Adipose tissue (tissue), 3 donors: ENCODE measurements around the gene UGT1A1. TPM values are rescaled to one million over a fixed set of nuclear protein-coding genes. Genes with fewer than 3 reads are reported as not detected.

Source experiments
- H3K27ac ChIP-seq: one replicate; pipeline ENCODE4 v1.5.1; 2013; ENCODE audit warnings: low read depth, low read length
- WGBS, 3 donors: extraction: QIAGEN DNeasy Blood & Tissue Kit; methylation state at CpG; one replicate each; pipeline ENCODE4 v1.1.7; 2013; 5-methylcytosine and 5-hydroxymethylcytosine counted together
- polyA plus RNA-seq, 3 donors: library from polyadenylated mRNA; stranded (reverse); fragments of 200-250 nt; gene quantifications; one replicate each; pipeline ENCODE4 v1.2.3, GENCODE V29; 2013
- donor health status: healthy with polysubstance abuse.
- donor health status: Bipolar disorder and iron deficiency.
- donor health status: healthy.

The UGT1A1 gene
- polyA plus RNA-seq, 3 donors: 0.03 to 0.06 TPM; not detected in 1

DNA sequence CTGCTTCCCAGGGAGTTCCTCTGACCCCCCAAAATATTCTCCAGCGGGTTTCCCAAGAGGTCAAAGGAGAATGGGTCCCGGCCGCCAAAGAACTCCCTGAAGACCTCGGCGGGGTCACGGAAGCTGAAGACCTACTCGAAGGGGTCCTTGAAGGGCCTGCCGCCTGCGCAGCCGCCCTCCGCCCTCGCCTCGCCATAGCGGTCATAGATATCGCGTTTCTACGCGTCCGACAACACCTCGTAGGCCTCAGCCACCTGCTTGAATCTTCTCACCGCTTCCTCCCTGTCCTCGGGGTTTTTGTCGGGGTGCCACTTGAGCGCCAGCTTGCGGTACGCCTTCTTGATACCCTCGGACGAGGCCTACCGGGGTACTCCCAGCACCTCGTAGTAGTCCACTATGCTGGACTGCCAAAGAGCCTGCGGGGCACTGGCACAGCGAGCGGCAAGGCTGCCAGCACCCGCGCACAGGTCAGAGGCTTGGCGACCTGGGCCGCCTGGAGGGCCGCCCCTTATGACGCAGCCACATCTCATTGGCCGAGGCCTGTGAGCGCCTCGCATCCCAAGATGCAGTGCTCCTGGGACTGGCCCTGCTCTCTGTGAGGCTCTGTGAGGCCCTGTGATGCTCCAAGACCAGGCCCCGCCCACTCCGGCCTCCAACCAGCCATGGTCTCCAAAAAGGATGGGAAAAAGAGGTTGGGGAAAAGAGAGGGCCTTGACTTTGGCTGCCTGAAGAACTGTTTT is 5.0 kb upstream of the UGT1A1 start:
- no peak overlapping the region for H3K27ac ChIP-seq
- 90 to 93% (median 91%) methylated on average over 42 to 44 of the region's 44 CpGs for WGBS, 3 donors

GRCh38 chr2:233756429-233757081 is 3.5 kb upstream of the UGT1A1 start:
- H3K27ac ChIP-seq: no peak overlapping the region
- 57 to 78% (median 71%) methylated on average over 7 of the region's 7 CpGs for whole genome bisulfite sequencing, 3 donors

- H3K27ac ChIP-seq: no peak overlapping the region
Measured at GRCh38 chr2:233758141-233758540, 1.9 kb upstream of the UGT1A1 start.

- H3K27ac ChIP-seq: no peak overlapping the region
- WGBS, 3 donors: 86 to 93% (median 92%) methylated on average over 2 of the region's 2 CpGs
Measured at GRCh38 chr2:233758849-233759248, 1.2 kb upstream of the UGT1A1 start.

- WGBS, 3 donors: 74 to 80% (median 80%) methylated on average over 4 of the region's 4 CpGs
Measured at GRCh38 chr2:233761040-233761769, 1.1 kb downstream of the UGT1A1 start.

GRCh38 chr2:233764264-233764663 is 4.2 kb downstream of the UGT1A1 start:
- 66 to 70% (median 68%) methylated on average over 7 of the region's 7 CpGs for WGBS, 3 donors
- H3K27ac ChIP-seq: no peak overlapping the region

More at GRCh38 chr2:233761040-233761769, 1.1 kb downstream of the UGT1A1 start:
- H3K27ac ChIP-seq: no peak overlapping the region

DNA sequence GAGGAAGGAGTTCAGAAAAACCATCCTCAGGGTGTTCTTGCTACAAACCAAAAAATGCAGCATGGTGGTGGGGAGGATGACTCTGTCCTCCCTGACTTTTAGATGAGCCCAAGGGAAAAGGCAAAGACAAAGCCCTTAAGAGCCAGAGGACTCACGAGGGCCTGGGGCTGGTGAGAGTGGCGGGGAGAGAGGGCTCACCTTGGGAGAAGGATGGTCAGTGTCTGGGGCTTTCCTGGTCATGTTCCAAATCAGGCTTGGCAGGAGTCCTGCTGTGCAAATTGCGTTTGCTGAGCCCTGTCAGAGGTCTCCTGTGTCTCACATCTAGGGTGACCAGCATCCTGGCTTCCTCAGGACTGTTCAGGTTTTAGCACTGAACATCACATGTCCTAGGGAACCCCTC is 4.7 kb downstream of the UGT1A1 start:
- H3K27ac ChIP-seq: no peak overlapping the region
- 38 to 64% (median 51%) methylated on average over 3 of the region's 3 CpGs for WGBS, 3 donors

DNA sequence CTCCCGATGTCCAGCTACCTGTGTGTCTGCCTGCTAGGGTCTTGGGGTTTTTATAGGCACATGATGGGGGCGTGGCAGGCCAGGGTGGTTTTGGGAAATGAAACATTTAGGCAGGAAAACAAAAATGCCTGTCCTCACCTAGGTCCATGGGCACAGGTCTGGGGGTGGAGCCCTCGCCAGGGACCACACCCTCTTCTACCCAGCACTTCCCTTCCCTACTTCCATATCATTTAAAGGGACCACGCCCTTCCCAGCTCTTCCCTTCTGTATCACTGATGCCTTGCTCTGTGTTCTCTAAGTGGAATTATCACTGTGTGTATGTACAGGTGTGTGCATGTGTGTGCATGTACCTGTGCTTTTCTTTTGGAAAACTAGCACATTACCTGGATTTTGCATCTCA is 6.3 kb downstream of the UGT1A1 start:
- 77 to 86% (median 78%) methylated on average over 4 of the region's 4 CpGs for WGBS, 3 donors
- no peak overlapping the region for H3K27ac ChIP-seq

GRCh38 chr2:233768076-233768475 is 8.0 kb downstream of the UGT1A1 start:
- H3K27ac ChIP-seq: no peak overlapping the region

DNA sequence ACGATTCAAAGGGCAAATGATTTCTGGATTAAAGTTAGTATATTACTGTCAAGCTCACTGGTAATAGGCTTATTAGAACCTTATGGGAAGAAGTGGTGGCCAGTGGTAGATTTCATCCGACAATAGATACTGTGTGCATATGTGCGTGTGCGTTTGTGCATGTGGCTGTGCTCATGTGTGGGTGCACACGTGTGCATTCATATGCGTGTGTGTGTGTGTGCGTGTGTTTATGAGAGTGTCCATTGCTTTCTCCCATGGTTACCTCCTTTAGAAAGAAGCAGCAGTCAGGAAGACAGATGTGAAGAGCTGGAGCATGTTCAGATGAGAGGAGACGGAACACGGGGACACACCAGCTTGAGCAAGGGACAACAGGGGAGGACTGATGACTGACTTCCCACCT is 9.2 kb downstream of the UGT1A1 start:
- no peak overlapping the region for H3K27ac ChIP-seq
- WGBS, 3 donors: 87 to 93% (median 89%) methylated on average over 9 of the region's 9 CpGs

More at GRCh38 chr2:233768076-233768475, 8.0 kb downstream of the UGT1A1 start:
- WGBS, 3 donors: 74 to 81% (median 79%) methylated on average over 4 of the region's 4 CpGs

DNA sequence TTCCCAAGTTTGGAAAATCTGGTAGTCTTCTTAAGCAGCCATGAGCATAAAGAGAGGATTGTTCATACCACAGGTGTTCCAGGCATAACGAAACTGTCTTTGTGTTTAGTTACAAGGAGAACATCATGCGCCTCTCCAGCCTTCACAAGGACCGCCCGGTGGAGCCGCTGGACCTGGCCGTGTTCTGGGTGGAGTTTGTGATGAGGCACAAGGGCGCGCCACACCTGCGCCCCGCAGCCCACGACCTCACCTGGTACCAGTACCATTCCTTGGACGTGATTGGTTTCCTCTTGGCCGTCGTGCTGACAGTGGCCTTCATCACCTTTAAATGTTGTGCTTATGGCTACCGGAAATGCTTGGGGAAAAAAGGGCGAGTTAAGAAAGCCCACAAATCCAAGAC is 12.1 kb downstream of the UGT1A1 start:
- 87 to 92% (median 89%) methylated on average over 16 of the region's 16 CpGs for WGBS, 3 donors
- no peak overlapping the region for H3K27ac ChIP-seq

- 50 to 71% (median 68%) methylated on average over 5 of the region's 5 CpGs for WGBS, 3 donors
- H3K27ac ChIP-seq: no peak overlapping the region
Measured at GRCh38 chr2:233772583-233772982, 12.5 kb downstream of the UGT1A1 start.

DNA sequence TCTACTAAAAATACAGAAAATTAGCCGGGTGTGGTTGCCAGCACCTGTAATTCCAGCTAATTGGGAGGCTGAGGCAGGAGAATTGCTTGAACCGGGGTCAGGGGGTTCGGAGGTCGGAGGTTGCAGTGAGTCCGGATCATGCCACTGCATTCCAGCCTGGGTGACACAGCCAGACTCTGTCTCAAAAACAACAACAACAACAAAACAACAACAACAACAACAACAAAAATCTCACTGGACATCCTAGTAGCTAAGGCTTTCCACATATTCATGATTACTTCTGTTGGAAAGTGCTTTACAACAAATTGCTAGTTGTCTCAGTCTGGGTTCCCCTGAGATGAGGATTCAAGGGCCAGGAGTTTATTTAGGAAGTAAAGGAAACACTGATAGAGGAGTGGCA is 13.8 kb downstream of the UGT1A1 start:
- WGBS, 3 donors: 75 to 89% (median 87%) methylated on average over 5 of the region's 5 CpGs
- no peak overlapping the region for H3K27ac ChIP-seq

- H3K27ac ChIP-seq: no peak overlapping the region
- 86 to 93% (median 87%) methylated on average over 6 of the region's 6 CpGs for WGBS, 3 donors
Measured at GRCh38 chr2:233775414-233775813, 15.3 kb downstream of the UGT1A1 start.

- H3K27ac ChIP-seq: no peak within 1 kb of the TSS
- WGBS, 3 donors: 73 to 89% (median 81%) methylated on average over 2 of the region's 2 CpGs
Measured at GRCh38 chr2:233778030-233778429, 18.0 kb downstream of the UGT1A1 start, which contains the start of gene MROH2A. Gene MROH2A (plus strand): TSS chr2:233778330. CDS start chr2:233779359, 1,029 bp downstream.

- 84 to 88% (median 88%) methylated on average over 4 of the region's 4 CpGs for WGBS, 3 donors
- H3K27ac ChIP-seq: no peak overlapping the region
Measured at GRCh38 chr2:233779722-233780121, 19.7 kb downstream of the UGT1A1 start.

- no peak overlapping the region for H3K27ac ChIP-seq
- 80 to 92% (median 91%) methylated on average over 4 of the region's 4 CpGs for WGBS, 3 donors
Measured at GRCh38 chr2:233780771-233781170, 20.7 kb downstream of the UGT1A1 start.

GRCh38 chr2:233789554-233789953 is 29.5 kb downstream of the UGT1A1 start:
- 86 to 94% (median 93%) methylated on average over 5 to 7 of the region's 7 CpGs for WGBS, 3 donors
- H3K27ac ChIP-seq: no peak overlapping the region
